Neural progenitor cell (in vitro differentiated cells): Measurements from ENCODE around the gene NUFIP1.

Experiments used
- EZH2 ChIP-seq: fragments of 200-600 bp; sonication (generic); IDR thresholded peaks from 2 replicates; pipeline ENCODE4 v1.6.1; 2017; ENCODE audit warnings: antibody characterized with exemption, mild to moderate bottlenecking, moderate library complexity
- TF ChIP-seq, protein P1 (sequence below): fragments of 200-600 bp; sonication (generic); IDR thresholded peaks from 2 replicates; pipeline ENCODE4 v1.5.1; 2017; ENCODE audit warnings: antibody characterized with exemption, mild to moderate bottlenecking

DNA sequence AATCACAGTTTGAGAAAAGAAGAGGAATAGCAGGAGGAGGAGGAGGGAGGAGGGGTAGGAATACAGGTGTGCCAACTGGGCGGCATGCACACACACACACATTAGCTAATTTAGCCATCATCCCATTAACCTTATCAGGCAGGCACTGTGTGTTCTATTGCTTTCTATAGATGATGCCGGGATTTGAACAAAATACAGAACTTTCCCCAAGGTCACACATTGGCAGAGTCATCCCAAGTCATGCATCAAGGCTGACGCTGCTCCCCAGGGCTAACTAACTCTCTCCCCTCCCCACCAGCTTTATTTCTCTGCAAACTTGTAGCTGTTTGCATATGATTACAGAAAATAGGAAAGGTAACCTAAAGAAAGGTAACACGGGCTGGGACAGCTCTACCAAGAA, 83.0 kb downstream of the NUFIP1 start:
- TF ChIP-seq, protein P1, sequence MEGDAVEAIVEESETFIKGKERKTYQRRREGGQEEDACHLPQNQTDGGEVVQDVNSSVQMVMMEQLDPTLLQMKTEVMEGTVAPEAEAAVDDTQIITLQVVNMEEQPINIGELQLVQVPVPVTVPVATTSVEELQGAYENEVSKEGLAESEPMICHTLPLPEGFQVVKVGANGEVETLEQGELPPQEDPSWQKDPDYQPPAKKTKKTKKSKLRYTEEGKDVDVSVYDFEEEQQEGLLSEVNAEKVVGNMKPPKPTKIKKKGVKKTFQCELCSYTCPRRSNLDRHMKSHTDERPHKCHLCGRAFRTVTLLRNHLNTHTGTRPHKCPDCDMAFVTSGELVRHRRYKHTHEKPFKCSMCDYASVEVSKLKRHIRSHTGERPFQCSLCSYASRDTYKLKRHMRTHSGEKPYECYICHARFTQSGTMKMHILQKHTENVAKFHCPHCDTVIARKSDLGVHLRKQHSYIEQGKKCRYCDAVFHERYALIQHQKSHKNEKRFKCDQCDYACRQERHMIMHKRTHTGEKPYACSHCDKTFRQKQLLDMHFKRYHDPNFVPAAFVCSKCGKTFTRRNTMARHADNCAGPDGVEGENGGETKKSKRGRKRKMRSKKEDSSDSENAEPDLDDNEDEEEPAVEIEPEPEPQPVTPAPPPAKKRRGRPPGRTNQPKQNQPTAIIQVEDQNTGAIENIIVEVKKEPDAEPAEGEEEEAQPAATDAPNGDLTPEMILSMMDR, result no peak
- no peak for TF ChIP-seq EZH2
